Keratinocyte (primary cell): ENCODE data around the gene MCM5. TPM values are rescaled to one million over a fixed set of nuclear protein-coding genes. Genes with fewer than 3 reads are reported as not detected.

Experiments used
- DNase-seq: peaks from one replicate; pipeline ENCODE4 v3.0.0-alpha.2; 2011; ENCODE audit warnings: low read depth, missing footprints, low spot score
- FAIRE-seq: peaks from 2 replicates; lab custom pipeline; 2011; peaks lifted over from hg19 to GRCh38; lab: Jason Lieb, UNC
- H2AFZ ChIP-seq: 2 replicates; pipeline ENCODE4 v1.6.0; 2012; ENCODE audit warnings: low read length, control low read depth, inconsistent platforms; ENCODE audit not compliant: control insufficient read depth
- H3K27ac ChIP-seq: 2 replicates; pipeline ENCODE4 v1.5.1; 2011; ENCODE audit warnings: low read length; ENCODE audit not compliant: control insufficient read depth, insufficient read depth
- H3K27me3 ChIP-seq: 3 replicates; pipeline ENCODE4 v1.6.0; 2011; ENCODE audit warnings: low read length; ENCODE audit not compliant: control insufficient read depth, insufficient read depth; ENCODE audit errors: extremely low read depth
- H3K36me3 ChIP-seq, 2 experiments: 2 replicates in 1 of 2; 3 replicates in 1 of 2; pipeline ENCODE4 v1.5.1; 2011; ENCODE audit warnings: low read length in 2 of 2, mild to moderate bottlenecking in 1 of 2; ENCODE audit not compliant: control insufficient read depth in 2 of 2, insufficient read depth in 2 of 2; ENCODE audit errors: extremely low read depth in 1 of 2
- H3K4me1 ChIP-seq: 3 replicates; pipeline ENCODE4 v1.5.1; 2011; ENCODE audit warnings: low read length; ENCODE audit not compliant: control insufficient read depth, insufficient read depth; ENCODE audit errors: extremely low read depth
- H3K4me2 ChIP-seq: 3 replicates; pipeline ENCODE4 v1.6.0; 2011; ENCODE audit warnings: low read depth, low read length; ENCODE audit not compliant: control insufficient read depth, insufficient read depth; ENCODE audit errors: extremely low read depth
- H3K4me3 ChIP-seq, 3 experiments: fragments of 200-600 bp in 1 of 3; sonication (generic) in 1 of 3; 2 replicates in 2 of 3; 3 replicates in 1 of 3; pipeline ENCODE4 v1.5.1; 2011 to 2016; ENCODE audit warnings: low read length in 3 of 3, mild to moderate bottlenecking in 3 of 3, control low read depth in 2 of 3, inconsistent platforms in 1 of 3, low read depth in 1 of 3, mixed read lengths in 1 of 3, mixed run types in 1 of 3, moderate library complexity in 1 of 3; ENCODE audit not compliant: control insufficient read depth in 2 of 3, insufficient read depth in 2 of 3; ENCODE audit errors: extremely low read depth in 1 of 3
- H3K79me2 ChIP-seq: 2 replicates; pipeline ENCODE4 v1.6.0; 2012; ENCODE audit warnings: low read length; ENCODE audit not compliant: control insufficient read depth, insufficient read depth
- H3K9ac ChIP-seq: 3 replicates; pipeline ENCODE4 v1.6.0; 2011; ENCODE audit warnings: low read length; ENCODE audit not compliant: control insufficient read depth, insufficient read depth; ENCODE audit errors: extremely low read depth
- H3K9me1 ChIP-seq: 3 replicates; pipeline ENCODE4 v1.6.0; 2011; ENCODE audit warnings: low read length; ENCODE audit not compliant: control insufficient read depth, insufficient read depth; ENCODE audit errors: extremely low read depth
- H3K9me3 ChIP-seq: 2 replicates; pipeline ENCODE4 v1.5.1; 2012; ENCODE audit warnings: low read depth, low read length; ENCODE audit not compliant: control insufficient read depth
- H4K20me1 ChIP-seq: 3 replicates; pipeline ENCODE4 v1.6.0; 2011; ENCODE audit warnings: low read length; ENCODE audit not compliant: control insufficient read depth, insufficient read depth; ENCODE audit errors: extremely low read depth
- EZH2 ChIP-seq: IDR thresholded peaks from one replicate; pipeline ENCODE4 v1.6.1; 2012; ENCODE audit warnings: inconsistent platforms, mild to moderate bottlenecking, low read length, moderate library complexity
- dilution Hi-C: fragments of 300-500 bp; cut with MboI; formaldehyde crosslinking; loops from one replicate; pipeline ENCODE4 v1.7.0; 2020; ENCODE audit warnings: low sequenced_read_pairs; ENCODE audit not compliant: extremely low pct_ligation_motif_present
- polyA plus RNA-seq, 5 experiments: library from polyadenylated mRNA; depleted of rRNA in 3 of 5; stranded (reverse) in 3 of 5; stranded (forward) in 1 of 5; unstranded in 1 of 5; fragments of >200 nt; gene quantifications; 1 replicate in 1 of 5; 2 replicates in 3 of 5; 3 replicates in 1 of 5; pipeline versions ENCODE4 v1.2.1 to v1.2.3, GENCODE V29; 2011 to 2012; ENCODE audit warnings: missing spikeins in 2 of 5, low read depth in 1 of 5, low replicate concordance in 1 of 5
- TF ChIP-seq, protein P1 (sequence below), 3 experiments: IDR thresholded peaks in 1 of 3; conservative IDR thresholded peaks in 1 of 3; optimal IDR thresholded peaks in 1 of 3; 2 replicates in 2 of 3; 3 replicates in 1 of 3; pipeline versions ENCODE3 to v1.5.1; 2011; ENCODE audit warnings: low read length in 3 of 3, mild to moderate bottlenecking in 3 of 3, moderate library complexity in 2 of 3, control low read depth in 1 of 3, inconsistent platforms in 1 of 3; ENCODE audit not compliant: insufficient read depth in 2 of 3; ENCODE audit errors: extremely low read depth in 1 of 3

The MCM5 gene
- polyA plus RNA-seq, 1 donor (not counting 4 experiments of a cell fraction or from before 2014, with no cell fraction given), result 24.4 TPM

DNA sequence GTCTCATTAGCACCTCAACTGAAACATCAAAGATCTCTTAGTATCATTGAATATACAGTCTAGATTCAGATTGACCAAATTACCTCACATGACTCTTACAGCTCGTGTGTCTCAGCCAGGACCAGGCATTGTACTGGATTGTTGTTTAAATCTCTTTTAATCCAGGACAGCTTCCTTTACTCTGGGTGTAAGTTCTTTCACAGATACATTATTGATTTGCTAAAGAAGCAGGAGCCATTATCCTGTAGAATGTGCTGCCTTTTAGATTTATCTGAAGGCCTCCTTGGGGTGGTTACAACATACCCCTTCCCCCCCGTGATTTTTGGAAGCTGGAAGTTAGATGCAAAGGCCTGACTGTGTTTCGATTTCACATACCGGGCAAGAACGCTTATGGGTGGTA lies 4.2 kb downstream of the MCM5 start:
- Histone ChIP-seq H3K9ac (no peak overlapping the region), H3K4me3 (no peak overlapping the region), H3K4me1 (peaks cover 14% of the 10 kb centered on the region), H3K36me3 (peaks cover 4 to 41% of the 10 kb centered on the region in 2 experiments), H2AFZ (no peak overlapping the region), H3K27me3 (no peaks in the 10 kb centered on the region), H4K20me1 (no peaks in the 10 kb centered on the region), H3K27ac (no peak overlapping the region), H3K9me3 (no peaks in the 10 kb centered on the region), H3K4me2 (no peak overlapping the region), H3K9me1 (no peaks in the 10 kb centered on the region), H3K79me2 (peaks cover 2% of the 10 kb centered on the region)
- no peak for FAIRE-seq
- DNase-seq, result no peak
- TF ChIP-seq EZH2, result no peak
- TF ChIP-seq, protein P1, sequence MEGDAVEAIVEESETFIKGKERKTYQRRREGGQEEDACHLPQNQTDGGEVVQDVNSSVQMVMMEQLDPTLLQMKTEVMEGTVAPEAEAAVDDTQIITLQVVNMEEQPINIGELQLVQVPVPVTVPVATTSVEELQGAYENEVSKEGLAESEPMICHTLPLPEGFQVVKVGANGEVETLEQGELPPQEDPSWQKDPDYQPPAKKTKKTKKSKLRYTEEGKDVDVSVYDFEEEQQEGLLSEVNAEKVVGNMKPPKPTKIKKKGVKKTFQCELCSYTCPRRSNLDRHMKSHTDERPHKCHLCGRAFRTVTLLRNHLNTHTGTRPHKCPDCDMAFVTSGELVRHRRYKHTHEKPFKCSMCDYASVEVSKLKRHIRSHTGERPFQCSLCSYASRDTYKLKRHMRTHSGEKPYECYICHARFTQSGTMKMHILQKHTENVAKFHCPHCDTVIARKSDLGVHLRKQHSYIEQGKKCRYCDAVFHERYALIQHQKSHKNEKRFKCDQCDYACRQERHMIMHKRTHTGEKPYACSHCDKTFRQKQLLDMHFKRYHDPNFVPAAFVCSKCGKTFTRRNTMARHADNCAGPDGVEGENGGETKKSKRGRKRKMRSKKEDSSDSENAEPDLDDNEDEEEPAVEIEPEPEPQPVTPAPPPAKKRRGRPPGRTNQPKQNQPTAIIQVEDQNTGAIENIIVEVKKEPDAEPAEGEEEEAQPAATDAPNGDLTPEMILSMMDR (optimal IDR thresholded peaks at IDR 0.05 in 1 of 3, IDR thresholded peaks at IDR 0.05 in 1 of 3, conservative IDR thresholded peaks at IDR 0.05 in 1 of 3; ENCODE audit: extremely low read depth in 1 of 3, insufficient read depth in 2 of 3, low read length in 3 of 3), result no peak
- dilution Hi-C loops, result no loop called here

DNA sequence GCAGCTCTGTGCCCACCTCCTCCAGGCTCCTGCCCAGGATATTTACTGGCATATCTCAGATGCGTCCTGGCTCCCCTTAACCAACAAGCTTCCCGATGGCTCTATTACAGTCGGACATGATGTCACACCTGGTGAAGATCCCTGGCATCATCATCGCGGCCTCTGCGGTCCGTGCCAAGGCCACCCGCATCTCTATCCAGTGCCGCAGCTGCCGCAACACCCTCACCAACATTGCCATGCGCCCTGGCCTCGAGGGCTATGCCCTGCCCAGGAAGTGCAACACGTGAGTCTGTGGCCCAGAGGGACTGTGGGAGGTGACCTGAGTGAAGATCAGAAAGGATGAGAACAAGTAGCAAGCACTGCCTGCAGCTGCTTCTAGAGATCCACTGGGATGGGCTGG lies 6.5 kb downstream of the MCM5 start:
- Histone ChIP-seq H3K4me3 (no peak overlapping the region), H3K9me3 (no peaks in the 10 kb centered on the region), H4K20me1 (no peaks in the 10 kb centered on the region), H3K27me3 (no peaks in the 10 kb centered on the region), H3K79me2 (no peaks in the 10 kb centered on the region), H3K36me3 (peaks cover 6 to 57% of the 10 kb centered on the region in 2 experiments), H3K9ac (no peak overlapping the region), H3K4me2 (no peak overlapping the region), H2AFZ (no peak overlapping the region), H3K9me1 (no peaks in the 10 kb centered on the region), H3K4me1 (no peaks in the 10 kb centered on the region), H3K27ac (no peak overlapping the region)
- dilution Hi-C loops, result no loop called here
- FAIRE-seq (no peak), DNase-seq (no peak)
- TF ChIP-seq, protein P1 (optimal IDR thresholded peaks at IDR 0.05 in 1 of 3, IDR thresholded peaks at IDR 0.05 in 1 of 3, conservative IDR thresholded peaks at IDR 0.05 in 1 of 3; ENCODE audit: extremely low read depth in 1 of 3, insufficient read depth in 2 of 3, low read length in 3 of 3), result no peak
- no peak for TF ChIP-seq EZH2
